HCT116 (cell line): ENCODE measurements around the gene FGF13.

Experiments
- CTCF ChIP-seq, 3 experiments: fragments of 200-600 bp in 1 of 3; sonication (generic) in 1 of 3; IDR thresholded peaks in 2 of 3; conservative IDR thresholded peaks in 1 of 3; 2 replicates each; pipeline ENCODE4 v1.5.1; 2012 to 2017; ENCODE audit warnings: low read depth in 2 of 3, low read length in 2 of 3, antibody characterized with exemption in 1 of 3, borderline replicate concordance in 1 of 3, control low read depth in 1 of 3, mild to moderate bottlenecking in 1 of 3, mixed read lengths in 1 of 3, mixed run types in 1 of 3, moderate library complexity in 1 of 3; ENCODE audit not compliant: insufficient read depth in 1 of 3
- ELF1 ChIP-seq: IDR thresholded peaks from 2 replicates; pipeline ENCODE4 v1.6.1; 2012; ENCODE audit warnings: low read depth, borderline replicate concordance
- EZH2phosphoT487 ChIP-seq: fragments of 200-600 bp; IDR thresholded peaks from 2 replicates; pipeline ENCODE4 v1.6.1; 2018; ENCODE audit warnings: antibody characterized with exemption, borderline replicate concordance
- POLR2AphosphoS5 ChIP-seq: IDR thresholded peaks from 2 replicates; pipeline ENCODE4 v1.6.1; 2011; ENCODE audit warnings: mild to moderate bottlenecking, low read depth, low read length, moderate library complexity
- SIN3A ChIP-seq: IDR thresholded peaks from 2 replicates; pipeline ENCODE4 v1.6.1; 2012; ENCODE audit warnings: low read depth
- SRF ChIP-seq: IDR thresholded peaks from 2 replicates; pipeline ENCODE4 v1.6.1; 2012; ENCODE audit warnings: low read depth
- ZBTB33 ChIP-seq: IDR thresholded peaks from 2 replicates; pipeline ENCODE4 v1.6.1; 2011; ENCODE audit warnings: mild to moderate bottlenecking, low read length, moderate library complexity; ENCODE audit not compliant: insufficient replicate concordance; ENCODE audit errors: extremely low read depth
- ZNF274 ChIP-seq: fragments of 200-500 bp; sonication (Bioruptor generic); IDR thresholded peaks from 2 replicates; pipeline ENCODE4 v1.6.1; 2014; ENCODE audit warnings: mild to moderate bottlenecking, low read depth, low read length, inconsistent platforms
- TF ChIP-seq, protein P1 (sequence below): IDR thresholded peaks from 2 replicates; pipeline ENCODE4 v1.6.1; 2012

GRCh38 chrX:138648568-138648967, 62.9 kb downstream of the FGF13 start:
- no peak for TF ChIP-seq CTCF (IDR thresholded peaks at IDR 0.05 in 2 of 3, conservative IDR thresholded peaks at IDR 0.05 in 1 of 3; ENCODE audit: borderline replicate concordance in 1 of 3, insufficient read depth in 1 of 3, low read depth in 2 of 3, low read length in 2 of 3)
- no peak for TF ChIP-seq POLR2AphosphoS5
- TF ChIP-seq SRF, result no peak
- no peak for TF ChIP-seq ZNF274
- TF ChIP-seq ELF1, result no peak
- TF ChIP-seq EZH2phosphoT487, result no peak
- TF ChIP-seq SIN3A, result no peak
- no peak for TF ChIP-seq ZBTB33
- TF ChIP-seq, protein P1, sequence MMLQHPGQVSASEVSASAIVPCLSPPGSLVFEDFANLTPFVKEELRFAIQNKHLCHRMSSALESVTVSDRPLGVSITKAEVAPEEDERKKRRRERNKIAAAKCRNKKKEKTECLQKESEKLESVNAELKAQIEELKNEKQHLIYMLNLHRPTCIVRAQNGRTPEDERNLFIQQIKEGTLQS, result no peak
